ENCODE results near the gene DNAH10. TPM values are rescaled to one million over a fixed set of nuclear protein-coding genes. Genes with fewer than 3 reads are reported as not detected.

DNAH10 gene
- total RNA-seq, 2 donors from 2014 or later: 0.09 to 0.64 TPM

DNA sequence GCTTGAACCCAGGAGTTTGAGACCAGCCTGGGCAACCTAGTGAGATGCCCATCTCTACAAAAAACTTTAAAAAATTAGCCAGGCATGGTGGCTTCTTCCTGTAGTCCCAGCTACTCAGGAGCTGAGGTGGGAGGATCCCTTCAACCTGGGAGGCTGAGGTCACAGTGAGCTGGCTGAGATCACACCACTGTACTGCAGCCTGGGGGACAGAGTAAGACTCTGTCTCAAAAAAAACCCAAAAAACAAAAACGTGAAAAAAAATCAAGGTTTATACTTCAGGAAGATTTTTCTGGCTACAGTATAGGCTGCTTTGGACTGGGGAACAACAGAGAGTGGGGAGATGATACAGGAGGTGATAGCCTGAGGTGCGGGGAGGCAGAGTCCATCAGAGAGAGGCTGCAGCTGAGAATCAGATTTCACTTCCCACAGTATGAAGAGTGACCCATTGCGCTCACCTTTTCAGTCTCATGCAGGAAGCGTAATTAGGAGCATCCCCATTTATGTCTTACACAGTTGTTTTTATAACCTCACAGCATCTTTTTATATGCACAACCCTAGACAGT lies 28.9 kb downstream of the DNAH10 start:
- no peaks in the 10 kb centered on the region for H3K27me3 ChIP-seq (ENCODE audit: control insufficient read depth, insufficient read depth, low read length, poor library complexity, severe bottlenecking)
- peaks cover 19% of the 10 kb centered on the region for H3K9me3 ChIP-seq (ENCODE audit: control insufficient read depth, low read length)
- no peak overlapping the region for H3K9ac ChIP-seq (ENCODE audit: extremely low read depth, low read length, poor library complexity, severe bottlenecking)
- 84 to 92% methylated on average over 4 of the region's 4 CpGs for WGBS, 2 experiments (ENCODE audit: insufficient coverage in 1 of 2, insufficient read length in 1 of 2)
- peaks cover 9% of the 10 kb centered on the region for H3K27me3 Mint-ChIP-seq (ENCODE audit: insufficient read depth)
- no peak overlapping the region for H3K4me3 ChIP-seq (ENCODE audit: low read length)
- no peak overlapping the region for H3K4me3 Mint-ChIP-seq
- H3K4me1 ChIP-seq (ENCODE audit: control insufficient read depth, insufficient read depth, low read length): no peaks in the 10 kb centered on the region
- TF ChIP-seq, protein P1, sequence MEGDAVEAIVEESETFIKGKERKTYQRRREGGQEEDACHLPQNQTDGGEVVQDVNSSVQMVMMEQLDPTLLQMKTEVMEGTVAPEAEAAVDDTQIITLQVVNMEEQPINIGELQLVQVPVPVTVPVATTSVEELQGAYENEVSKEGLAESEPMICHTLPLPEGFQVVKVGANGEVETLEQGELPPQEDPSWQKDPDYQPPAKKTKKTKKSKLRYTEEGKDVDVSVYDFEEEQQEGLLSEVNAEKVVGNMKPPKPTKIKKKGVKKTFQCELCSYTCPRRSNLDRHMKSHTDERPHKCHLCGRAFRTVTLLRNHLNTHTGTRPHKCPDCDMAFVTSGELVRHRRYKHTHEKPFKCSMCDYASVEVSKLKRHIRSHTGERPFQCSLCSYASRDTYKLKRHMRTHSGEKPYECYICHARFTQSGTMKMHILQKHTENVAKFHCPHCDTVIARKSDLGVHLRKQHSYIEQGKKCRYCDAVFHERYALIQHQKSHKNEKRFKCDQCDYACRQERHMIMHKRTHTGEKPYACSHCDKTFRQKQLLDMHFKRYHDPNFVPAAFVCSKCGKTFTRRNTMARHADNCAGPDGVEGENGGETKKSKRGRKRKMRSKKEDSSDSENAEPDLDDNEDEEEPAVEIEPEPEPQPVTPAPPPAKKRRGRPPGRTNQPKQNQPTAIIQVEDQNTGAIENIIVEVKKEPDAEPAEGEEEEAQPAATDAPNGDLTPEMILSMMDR (conservative IDR thresholded peaks at IDR 0.05): no peak
- no peaks in the 10 kb centered on the region for H3K36me3 Mint-ChIP-seq (ENCODE audit: low read depth)
- no peaks in the 10 kb centered on the region for H3K4me1 Mint-ChIP-seq
- DNase-seq: no peak
- H3K27ac ChIP-seq (ENCODE audit: low read depth, low read length): no peak overlapping the region
- H3K27ac Mint-ChIP-seq: no peak overlapping the region
- H3K36me3 ChIP-seq (ENCODE audit: control insufficient read depth, insufficient read depth, low read length): no peaks in the 10 kb centered on the region
- H3K9me3 Mint-ChIP-seq: peaks cover 24% of the 10 kb centered on the region

DNA sequence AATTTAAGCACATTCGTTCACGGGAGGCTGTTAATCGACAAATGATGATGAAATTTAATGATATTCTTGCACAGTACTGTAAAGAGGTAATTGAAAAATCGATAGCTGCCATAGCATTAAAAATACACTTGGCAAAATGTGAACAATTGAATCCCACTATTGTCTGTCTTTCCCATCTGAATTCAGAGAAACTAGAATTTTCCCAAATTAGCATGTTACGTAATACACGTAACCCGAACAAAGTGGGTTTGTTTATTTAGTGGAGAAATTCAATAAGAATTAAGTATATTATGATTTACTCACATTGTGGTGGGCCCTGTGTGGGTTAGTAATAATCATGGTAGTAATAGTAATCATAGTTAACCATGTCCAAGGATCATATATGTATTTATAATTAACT lies 31.9 kb downstream of the DNAH10 start:
- no peak overlapping the region for H3K4me3 Mint-ChIP-seq
- H3K36me3 Mint-ChIP-seq (ENCODE audit: low read depth): no peaks in the 10 kb centered on the region
- H3K27ac Mint-ChIP-seq: no peak overlapping the region
- TF ChIP-seq, protein P1 (conservative IDR thresholded peaks at IDR 0.05): no peak
- no peaks in the 10 kb centered on the region for H3K4me1 Mint-ChIP-seq
- no peak overlapping the region for H3K4me3 ChIP-seq (ENCODE audit: low read length)
- no peaks in the 10 kb centered on the region for H3K4me1 ChIP-seq (ENCODE audit: control insufficient read depth, insufficient read depth, low read length)
- H3K9me3 ChIP-seq (ENCODE audit: control insufficient read depth, low read length): peaks cover 19% of the 10 kb centered on the region
- no peaks in the 10 kb centered on the region for H3K36me3 ChIP-seq (ENCODE audit: control insufficient read depth, insufficient read depth, low read length)
- H3K27ac ChIP-seq (ENCODE audit: low read depth, low read length): no peak overlapping the region
- no peaks in the 10 kb centered on the region for H3K27me3 ChIP-seq (ENCODE audit: control insufficient read depth, insufficient read depth, low read length, poor library complexity, severe bottlenecking)
- 81 to 94% methylated on average over 3 to 7 of the region's 7 CpGs for WGBS, 2 experiments (ENCODE audit: insufficient coverage in 1 of 2, insufficient read length in 1 of 2)
- H3K9ac ChIP-seq (ENCODE audit: extremely low read depth, low read length, poor library complexity, severe bottlenecking): no peak overlapping the region
- H3K27me3 Mint-ChIP-seq (ENCODE audit: insufficient read depth): no peaks in the 10 kb centered on the region
- DNase-seq: no peak
- H3K9me3 Mint-ChIP-seq: peaks cover 24% of the 10 kb centered on the region

DNA sequence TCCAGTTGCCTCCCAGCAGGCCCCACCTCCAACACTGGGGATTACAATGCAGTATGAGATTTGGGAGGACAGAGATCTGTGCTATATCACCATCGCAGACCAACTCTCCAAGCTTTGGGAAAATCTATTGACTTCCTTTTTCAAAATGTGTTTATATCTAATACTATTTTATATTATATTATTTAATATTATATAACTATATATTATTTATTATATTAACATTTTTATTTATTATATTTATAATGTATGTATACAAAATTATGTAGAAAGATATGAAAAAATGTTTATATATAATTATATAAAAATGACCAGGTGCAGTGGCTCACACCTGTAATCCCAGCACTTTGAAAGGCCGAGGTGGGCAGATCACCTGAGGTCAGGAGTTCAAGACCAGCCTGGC lies 36.4 kb downstream of the DNAH10 start:
- TF ChIP-seq, protein P1 (conservative IDR thresholded peaks at IDR 0.05): no peak
- Mint-ChIP-seq H3K27me3 (ENCODE audit: insufficient read depth) (peaks cover 6% of the 10 kb centered on the region), H3K9me3 (no peaks in the 10 kb centered on the region), H3K36me3 (ENCODE audit: low read depth) (no peaks in the 10 kb centered on the region), H3K27ac (no peak overlapping the region), H3K4me3 (no peak overlapping the region), H3K4me1 (no peaks in the 10 kb centered on the region)
- Histone ChIP-seq H3K36me3 (ENCODE audit: control insufficient read depth, insufficient read depth, low read length) (no peaks in the 10 kb centered on the region), H3K27me3 (ENCODE audit: control insufficient read depth, insufficient read depth, low read length, poor library complexity, severe bottlenecking) (no peaks in the 10 kb centered on the region), H3K9ac (ENCODE audit: extremely low read depth, low read length, poor library complexity, severe bottlenecking) (no peak overlapping the region), H3K27ac (ENCODE audit: low read depth, low read length) (no peak overlapping the region), H3K4me1 (ENCODE audit: control insufficient read depth, insufficient read depth, low read length) (no peaks in the 10 kb centered on the region), H3K9me3 (ENCODE audit: control insufficient read depth, low read length) (no peaks in the 10 kb centered on the region), H3K4me3 (ENCODE audit: low read length) (no peak overlapping the region)
- WGBS, 2 experiments (ENCODE audit: insufficient coverage in 1 of 2, insufficient read length in 1 of 2): 89% methylated on average over 1 of the region's 2 CpGs; no CpG with 5 or more reads in 1 of the 2 experiments
- DNase-seq: no peak
